ENCODE measurements around the gene HAT1.

GRCh38 chr2:171999161-171999560, 76.9 kb downstream of the HAT1 start:
- no peak for TF ChIP-seq CTCF (IDR thresholded peaks at IDR 0.05; ENCODE audit: low read depth, low read length)
- no peak for TF ChIP-seq EZH2phosphoT487 (IDR thresholded peaks at IDR 0.05; ENCODE audit: low read depth)

All from OCI-LY3 (cell line).